ENCODE data around the gene BCAR3.
"Not testable (repeated sequence)": the region's sequence is repeated elsewhere in the genome, so short reads cannot be mapped to it uniquely, and the experiment has no call there.

The BCAR3 gene

DNA sequence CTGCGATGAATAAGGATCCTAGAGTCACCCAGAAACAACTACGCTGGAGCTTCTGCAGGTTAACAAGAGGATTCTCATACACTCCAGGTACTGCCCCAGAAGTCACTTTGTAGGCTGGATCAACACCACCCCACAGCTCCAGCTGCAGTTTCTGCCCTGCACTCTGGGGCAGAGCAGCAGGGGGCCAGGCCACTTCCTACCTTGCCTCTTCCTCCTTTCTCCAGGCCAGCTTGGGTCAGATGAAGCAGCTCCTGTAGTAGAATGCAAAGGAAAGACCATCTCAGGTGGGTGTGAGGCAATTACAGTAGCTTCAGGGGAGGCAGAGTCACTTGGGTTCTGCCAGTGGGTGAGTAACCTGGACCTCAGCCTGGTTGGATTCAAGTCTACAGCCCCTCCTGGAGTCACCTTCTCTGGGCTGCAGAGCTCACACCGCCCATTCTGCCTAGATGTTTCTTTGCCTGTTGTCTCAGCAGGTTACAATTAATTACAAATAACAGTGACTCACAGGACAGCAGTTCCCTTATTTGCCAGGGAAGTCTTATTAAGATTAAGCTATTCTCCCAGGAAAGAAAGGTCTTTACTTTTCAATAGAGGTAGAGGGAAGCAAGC, 24.4 kb upstream of the BCAR3 start:
- DNase-seq (ENCODE audit: low read depth) = no peak

DNA sequence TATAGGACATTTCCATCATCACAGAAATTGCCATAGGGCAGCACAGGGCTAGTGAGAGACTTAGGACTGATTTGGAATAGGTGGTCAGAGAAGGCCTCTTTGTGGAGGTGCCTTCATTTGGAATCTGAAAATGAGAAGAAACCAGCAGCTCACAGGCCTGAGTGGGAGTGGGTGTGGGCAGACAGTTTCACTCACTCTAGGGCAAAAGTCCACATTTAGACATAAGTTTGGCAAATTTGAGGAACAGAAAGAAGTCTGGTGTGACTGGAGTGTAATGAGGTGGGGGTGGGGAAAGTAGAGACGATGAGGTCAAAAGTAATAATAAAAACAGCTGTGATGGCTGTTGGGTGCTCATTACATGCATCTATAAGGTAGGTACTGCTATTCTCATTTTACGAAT, 22.4 kb upstream of the BCAR3 start:
- no peak for DNase-seq (ENCODE audit: low read depth)

DNA sequence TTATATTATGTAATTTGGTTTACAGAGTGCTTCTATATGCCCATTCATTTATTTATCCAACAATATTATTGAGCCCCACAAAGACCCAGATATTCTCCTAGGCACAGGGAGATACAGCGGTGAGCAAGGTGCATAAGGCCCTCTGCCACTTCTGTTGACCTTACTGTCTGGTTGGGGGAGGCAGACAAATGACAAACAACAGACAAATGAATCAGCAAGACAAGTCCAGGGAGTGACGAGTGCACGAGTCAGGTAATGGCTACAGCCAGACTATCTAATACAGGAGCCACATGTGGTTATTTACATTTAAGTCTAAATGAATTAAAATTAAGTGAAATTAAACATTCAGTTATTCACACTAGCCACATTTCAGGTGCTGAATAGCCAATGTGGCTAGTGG, 22.0 kb upstream of the BCAR3 start:
- no peak for DNase-seq (ENCODE audit: low read depth)

DNA sequence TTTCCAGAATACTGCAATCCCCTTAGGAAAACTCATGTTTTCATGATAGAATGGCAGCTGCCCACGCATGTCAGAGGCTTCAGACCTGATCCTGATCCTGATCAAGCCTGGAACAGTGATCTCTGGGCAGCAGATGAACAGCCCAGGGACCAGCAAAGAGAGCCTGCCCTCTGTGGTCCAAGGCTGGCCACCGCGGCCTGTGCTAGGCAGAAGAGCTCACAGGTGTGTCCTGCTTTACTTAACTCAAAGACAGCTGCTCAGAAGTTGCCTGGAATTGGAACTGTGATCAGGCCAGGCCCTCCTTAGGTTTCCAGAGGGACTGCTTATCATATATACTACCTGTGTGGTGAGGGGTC, 21.2 kb upstream of the BCAR3 start:
- no peak for DNase-seq (ENCODE audit: low read depth)

DNA sequence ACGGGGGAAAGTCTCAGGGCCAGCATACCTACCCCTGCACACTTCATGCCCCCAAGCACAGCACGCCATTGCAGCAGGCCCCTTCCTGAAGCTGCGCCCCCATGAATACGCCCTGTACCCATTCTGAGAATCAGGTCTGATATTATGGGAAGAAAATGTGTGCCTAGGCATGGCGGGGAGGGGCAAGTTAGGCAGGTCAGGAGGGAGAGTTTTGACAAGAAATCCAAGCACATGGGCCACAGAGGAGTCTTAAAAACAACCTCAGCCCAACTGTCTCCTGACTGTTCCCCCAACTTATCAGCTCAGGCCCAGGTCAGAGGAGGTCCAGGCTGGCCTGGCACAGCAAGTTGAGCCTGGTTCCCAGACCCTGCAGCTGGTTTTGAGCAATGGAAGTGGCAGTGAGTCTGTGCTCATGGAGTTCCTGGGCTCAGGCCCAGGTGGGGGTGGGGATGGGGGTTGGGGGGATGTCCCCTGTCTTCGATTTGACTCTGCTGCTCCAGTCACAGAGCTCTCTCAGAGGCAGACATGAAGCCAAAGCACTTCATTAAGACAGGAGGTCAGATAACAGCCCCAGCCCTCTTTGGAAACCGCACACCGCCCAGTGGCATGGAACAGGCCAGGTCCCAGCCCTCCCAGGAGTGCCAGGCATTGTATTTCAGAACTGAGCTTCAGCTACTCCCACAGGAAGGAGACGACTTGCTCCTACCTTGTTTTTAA, 20.6 kb upstream of the BCAR3 start:
- DNase-seq (ENCODE audit: low read depth) = no peak

DNA sequence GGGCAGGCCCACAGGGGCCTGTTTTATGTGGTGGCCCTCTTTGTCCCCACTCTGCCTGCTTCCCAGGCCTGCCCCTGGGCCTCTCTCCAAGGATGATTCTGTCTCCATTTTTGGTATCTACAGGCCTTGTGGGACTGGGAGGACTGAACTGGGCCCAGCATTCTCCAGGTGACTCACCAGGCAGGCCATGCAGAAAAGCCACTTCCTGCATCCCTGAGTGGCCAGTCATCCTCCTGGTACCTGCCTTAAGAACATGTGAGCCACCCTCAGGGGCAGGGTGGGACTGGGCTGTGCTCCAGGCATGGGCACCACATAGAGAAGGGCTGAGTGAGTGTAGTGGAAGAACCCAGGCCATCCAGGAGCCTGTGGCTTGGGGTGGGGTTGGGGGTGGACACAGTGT, 20.0 kb upstream of the BCAR3 start:
- DNase-seq (ENCODE audit: low read depth) = no peak

DNA sequence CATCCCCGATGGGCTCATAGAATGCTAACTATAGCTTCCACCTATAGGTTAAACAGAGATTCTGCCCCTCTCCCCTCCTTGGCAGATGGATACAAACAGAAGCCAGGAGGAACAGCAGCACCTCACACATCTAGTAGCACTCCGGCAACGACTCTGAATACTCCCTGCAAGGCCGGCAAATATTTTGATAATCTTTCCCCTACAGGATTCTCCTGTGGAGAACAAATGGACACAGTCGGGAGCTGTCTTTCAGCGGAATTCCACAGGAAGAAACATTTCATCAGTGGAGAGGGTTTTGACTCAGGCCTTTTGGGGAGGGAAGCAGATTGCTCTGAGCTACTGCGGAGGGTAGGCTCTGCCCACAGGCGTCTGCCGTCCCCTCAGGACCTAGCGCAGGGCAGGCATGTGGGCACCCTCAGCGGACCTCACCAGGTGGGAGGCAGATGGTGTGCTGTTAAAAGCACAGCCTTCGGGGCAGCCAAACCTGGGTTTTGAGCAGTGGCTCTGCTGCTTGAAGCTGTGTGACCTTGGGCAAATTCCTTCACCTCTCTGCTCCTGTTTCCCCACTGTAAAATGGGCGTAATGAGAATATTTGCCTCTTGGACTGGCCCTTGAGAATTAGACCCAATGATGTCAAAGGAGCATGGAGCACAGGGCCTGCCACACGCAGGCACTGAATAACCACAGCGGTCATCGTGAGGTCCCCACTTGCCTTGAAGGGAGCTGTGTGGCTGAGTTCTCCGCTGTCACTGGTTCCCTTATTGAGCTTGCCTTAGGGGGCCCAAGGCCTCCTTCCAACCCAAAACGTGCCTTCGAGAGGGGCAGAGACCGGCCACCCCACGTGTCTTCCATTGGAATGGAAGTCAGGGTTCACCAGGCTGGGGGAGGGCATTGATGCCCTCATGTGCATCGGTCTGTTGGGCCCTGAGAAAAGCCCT, 19.2 kb upstream of the BCAR3 start:
- no peak for DNase-seq (ENCODE audit: low read depth)

DNA sequence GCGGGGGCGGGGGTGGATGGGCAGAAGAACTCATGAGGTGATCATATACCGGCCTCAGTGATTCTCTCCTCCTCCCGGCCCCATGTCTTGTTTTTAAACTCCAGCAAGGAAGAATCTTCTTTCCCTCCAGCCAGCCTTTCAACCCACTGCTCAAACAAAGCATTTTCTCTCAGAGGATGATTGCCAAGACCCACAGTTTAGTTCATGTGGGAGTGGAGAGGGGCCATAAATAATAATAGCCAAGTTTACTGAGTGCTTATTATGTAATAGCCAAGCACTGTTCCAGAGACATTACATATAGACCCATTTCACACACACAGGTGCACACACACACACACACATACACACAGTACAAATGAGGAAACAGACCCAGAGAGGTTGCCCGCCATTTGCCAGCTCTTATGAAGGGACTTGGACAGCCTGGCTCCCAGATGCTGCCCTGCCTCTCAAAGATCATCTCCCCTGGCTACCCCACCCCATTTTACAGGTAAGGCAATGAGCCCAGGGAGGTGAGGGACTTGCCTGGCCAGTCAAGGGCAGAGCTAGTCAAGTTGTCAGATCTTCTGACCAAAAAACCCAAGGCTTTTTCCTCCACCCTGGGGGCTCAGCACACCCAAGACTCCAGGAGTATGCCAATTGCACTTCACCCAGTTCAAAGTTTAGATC, 18.0 kb upstream of the BCAR3 start:
- no peak for DNase-seq (ENCODE audit: low read depth)

DNA sequence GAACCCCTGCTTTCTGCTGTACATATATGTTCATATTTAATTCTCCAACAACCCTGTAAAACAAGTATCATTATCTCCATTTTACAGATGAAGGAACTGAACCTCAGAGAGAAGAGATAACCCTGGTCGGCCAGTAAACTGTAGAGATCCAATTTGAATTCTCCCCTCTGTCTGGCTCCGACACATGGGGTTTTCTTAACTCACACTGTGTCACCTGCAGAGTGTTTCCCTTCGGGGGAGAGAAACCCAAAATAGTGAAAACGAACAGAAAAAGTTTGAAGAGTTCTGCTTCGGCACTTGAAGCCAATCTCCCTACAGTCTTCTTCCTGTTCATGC, 17.4 kb upstream of the BCAR3 start:
- DNase-seq (ENCODE audit: low read depth) = no peak

DNA sequence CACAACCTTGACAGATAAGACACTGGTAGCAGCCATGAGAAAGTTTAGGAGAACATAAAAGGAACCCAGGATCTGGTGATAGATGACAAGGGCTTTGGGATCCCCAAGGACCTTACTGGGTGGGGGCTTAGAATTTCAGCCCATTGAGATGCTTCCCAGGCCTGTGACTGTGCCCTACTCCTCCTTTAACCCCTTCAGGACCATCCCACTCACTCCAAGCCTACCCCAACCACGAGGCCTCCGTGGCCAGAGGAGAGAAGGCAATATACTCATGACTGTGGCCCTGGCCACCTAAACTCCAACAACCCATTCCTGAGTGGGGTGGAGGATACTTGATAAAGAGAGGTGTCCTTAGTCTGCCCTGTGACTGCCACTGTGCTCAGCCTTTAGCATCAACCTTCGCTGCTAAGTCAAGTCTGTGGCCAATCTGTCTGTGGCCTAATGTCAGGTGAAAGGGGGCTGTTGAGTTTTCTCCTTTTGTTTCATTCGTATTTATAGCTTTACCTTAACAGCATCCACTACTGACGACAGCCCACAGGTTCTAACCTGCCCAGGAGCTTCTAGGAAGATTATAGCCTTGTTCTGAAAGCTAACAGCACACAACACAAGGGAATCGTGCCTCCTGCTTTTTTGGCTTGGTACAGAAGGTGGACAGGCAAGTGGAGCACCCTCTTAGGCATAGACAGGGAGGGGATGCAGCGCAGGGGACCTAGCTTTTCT, 16.9 kb upstream of the BCAR3 start:
- DNase-seq (ENCODE audit: low read depth) = no peak

DNA sequence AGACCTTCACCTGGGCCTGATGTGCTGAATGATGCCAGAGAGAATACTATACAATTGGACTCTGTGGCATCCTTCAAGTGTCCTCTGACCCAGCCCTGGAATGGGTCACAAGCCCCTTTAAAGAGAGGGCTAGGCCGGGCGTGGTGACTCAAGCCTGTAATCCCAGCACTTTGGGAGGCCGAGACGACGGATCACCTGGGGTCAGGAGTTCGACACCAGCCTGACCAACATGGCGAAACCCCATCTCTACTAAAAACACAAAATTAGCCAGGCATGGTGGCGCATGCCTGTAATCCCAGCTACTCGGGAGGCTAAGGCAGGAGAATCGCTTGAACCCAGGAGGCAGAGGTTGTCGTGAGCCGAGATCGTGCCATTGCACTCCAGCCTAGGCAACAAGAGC, 15.9 kb upstream of the BCAR3 start:
- not testable (repeated sequence) for DNase-seq (ENCODE audit: low read depth)

DNA sequence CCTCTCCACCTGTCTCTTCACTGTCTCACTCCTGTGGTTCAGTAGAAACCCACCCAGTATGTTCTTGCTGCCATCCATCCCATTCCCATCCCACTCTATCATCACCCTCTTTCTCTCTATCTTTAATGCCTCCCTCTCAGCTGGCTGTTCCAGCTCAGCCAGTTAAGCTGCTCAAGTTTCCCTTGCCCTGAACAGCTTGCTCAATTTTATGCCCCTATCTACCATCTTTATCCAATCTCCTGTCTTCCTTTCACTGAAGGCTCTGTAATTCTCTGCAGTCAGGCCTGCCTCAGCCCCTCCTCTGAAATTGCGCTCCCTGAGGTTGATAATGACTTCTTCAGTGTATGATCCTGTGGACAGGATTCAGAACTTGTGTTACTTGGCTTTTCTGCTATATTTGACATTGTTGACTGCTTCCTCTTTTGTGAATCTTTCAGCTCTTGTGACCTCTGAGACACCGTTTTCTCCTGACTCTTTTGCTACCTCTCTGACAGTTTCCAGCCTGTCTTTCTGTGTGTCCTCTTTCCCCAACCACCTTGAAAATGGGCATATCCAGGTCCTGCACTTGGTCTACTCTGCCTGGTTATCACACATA, 13.9 kb upstream of the BCAR3 start:
- DNase-seq (ENCODE audit: low read depth) = no peak

DNA sequence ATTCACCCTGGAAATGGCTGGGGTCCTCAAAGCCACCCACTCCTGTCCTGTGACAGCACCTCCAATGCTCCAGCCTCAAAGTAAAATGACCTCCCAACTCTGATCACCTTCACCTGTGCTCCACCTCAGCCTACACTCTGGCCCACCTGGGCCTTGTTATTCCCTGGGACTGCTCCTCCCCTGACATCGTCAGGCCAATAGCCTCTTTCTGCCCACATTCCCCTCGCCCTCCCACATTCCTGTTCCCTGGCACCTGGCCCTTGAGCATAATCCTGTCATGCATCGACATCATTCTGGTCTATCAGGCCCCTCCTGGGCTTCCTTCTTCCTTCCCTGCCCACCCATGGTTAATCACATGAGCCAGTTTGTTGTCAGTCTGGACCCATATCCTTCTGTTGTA, 13.2 kb upstream of the BCAR3 start:
- no peak for DNase-seq (ENCODE audit: low read depth)

DNA sequence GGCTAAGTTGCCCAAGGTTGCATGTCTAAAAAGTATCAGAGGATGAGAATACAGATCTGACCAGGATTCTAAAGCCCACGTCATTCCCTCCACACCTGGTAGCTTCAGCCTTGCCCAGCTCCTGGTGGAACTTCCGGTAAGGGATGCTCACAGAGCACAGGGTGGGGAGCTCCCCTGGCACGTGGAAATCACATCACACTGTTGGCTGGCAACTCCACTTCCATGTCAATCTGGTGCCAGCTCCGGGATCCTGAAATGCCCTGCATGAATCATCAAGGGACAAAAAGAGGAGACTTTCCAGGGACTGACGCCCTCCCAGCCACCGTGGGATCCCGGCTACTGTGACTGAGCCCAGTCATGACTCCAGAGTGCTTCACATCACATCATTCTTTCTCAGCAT, 12.4 kb upstream of the BCAR3 start:
- DNase-seq (ENCODE audit: low read depth) = no peak

DNA sequence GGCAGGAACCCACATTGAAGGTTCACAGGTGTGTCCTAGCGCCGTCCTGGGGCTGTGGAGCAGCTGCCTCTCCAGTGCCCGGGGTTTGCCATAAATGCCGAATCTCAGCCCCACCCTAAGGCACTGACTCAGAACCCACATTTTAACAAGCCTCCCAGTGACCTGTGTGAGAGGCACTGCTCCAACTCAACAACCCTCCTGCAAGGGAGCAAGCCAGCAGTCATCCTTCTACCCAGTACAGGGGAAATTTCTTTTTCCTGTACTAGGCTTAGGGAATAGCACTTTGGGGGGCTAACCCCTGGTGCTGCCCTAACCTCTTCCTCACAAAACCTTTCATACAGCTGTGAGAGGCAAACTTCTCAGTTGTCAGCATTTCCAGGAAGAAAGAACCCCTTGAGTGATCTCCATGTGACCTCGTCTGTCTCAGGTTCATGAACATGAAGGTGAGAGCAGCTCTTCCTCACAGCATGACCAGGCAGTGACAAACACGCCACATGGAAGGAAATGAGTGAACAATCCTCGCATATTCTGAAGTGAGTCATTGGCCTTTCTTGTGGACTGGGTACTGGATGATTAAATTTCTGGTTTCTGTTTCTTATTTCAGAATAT, 11.4 kb upstream of the BCAR3 start:
- no peak for DNase-seq (ENCODE audit: low read depth)

DNA sequence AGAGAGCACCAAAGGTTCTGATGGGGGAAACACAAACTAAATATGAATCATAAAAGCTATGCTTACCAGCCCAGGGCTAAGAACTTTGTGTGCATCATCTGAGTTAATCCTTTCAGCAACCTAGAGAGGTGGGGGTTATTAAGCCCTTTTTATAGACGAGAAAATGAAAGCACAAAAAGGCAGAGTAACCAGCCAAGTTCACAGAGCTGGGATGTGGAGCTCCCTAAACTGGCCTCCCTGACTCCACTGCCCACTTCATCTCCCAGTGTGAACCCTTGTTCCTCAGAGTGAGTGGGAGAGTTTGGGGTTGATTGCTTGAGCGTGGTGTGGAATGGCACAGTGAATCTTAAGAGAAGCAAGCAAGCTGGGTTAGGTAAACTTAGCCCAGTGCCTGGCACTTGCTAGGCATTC, 10.8 kb upstream of the BCAR3 start:
- DNase-seq (ENCODE audit: low read depth) = no peak

DNA sequence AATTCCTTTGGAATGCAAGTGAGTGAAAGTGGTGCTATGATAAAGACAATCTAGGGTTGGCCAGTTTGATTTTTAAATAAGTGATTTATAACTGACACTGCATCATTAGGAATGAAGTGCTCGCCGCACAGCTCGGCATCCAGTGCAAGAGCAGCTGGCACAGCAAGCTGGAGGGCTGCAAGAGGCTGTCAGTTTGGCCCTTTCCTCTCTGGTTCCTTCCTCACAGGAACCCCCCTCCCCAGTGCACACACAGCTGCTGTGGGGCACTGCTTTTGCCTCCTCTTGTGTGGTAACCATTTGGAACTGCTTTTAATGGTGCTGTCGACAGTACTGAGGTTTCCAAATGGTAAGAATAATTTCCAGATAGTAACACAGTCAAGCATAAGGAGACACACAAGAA, 10.4 kb upstream of the BCAR3 start:
- no peak for DNase-seq (ENCODE audit: low read depth)

DNA sequence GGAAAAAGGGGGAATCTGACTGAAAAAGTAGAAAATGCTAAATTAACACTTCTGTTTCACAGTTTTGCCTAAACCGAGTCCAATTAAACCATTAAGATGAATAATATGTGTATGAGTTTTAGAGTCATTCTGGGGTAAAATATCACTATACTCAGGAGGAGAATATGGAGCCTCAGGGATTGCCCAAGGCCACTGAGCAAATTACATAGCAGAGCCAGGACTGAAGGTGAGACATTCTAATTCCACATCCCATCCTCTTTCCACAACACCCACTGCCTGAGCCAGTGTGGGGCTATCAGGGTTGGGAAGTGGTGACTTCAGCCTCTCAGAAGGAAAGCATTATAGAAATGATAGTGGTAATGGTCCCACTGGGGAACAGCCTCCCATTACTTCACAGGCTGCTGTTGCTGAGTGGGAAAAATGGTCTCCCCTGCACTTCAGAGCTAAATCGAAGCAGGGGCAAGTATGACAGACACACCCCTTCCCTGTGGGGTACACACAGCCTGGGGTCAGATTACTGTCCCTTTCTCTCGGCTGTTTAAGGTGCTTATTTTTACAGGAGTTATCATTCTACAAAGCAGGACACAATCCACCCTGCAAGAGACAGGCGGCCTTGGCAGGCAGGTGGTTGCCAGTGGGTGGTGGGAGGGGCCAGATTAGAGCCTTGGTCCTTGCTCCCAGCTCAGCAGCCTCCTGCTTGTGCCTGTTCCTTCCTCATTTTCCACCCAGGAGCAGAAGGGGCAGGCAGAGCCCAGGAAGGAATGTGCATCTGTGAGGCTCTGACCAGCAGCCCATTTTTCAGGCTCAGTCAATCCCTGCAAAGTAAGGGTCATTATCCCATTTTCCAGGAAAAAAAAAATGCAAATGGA, 9.5 kb upstream of the BCAR3 start:
- no peak for DNase-seq (ENCODE audit: low read depth)

DNA sequence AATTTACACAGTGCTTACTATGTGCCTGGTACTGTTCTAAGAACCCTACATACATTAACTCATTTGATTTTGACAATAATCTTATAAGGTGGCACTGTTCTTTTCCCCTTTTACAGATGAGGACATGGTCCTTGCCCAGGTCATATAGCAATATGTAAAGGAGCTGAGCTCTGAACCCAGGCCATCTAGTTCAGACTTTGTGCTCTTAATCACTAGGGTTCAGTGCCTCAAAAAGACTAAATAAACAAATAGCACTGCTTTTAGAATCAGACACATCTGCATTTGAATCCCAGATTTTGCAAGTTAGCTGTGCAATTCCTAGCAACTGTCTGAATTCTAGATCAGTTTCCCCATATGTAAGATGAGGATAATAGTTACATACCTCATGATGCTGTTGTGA, 8.7 kb upstream of the BCAR3 start:
- DNase-seq (ENCODE audit: low read depth) = no peak

All from T follicular helper cell (primary cell).